ENCODE measurements around the gene MPG.
"Not testable (repeated sequence)": the region's sequence is repeated elsewhere in the genome, so short reads cannot be mapped to it uniquely, and the experiment has no call there.

MPG gene, protein sequence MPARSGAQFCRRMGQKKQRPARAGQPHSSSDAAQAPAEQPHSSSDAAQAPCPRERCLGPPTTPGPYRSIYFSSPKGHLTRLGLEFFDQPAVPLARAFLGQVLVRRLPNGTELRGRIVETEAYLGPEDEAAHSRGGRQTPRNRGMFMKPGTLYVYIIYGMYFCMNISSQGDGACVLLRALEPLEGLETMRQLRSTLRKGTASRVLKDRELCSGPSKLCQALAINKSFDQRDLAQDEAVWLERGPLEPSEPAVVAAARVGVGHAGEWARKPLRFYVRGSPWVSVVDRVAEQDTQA

DNA sequence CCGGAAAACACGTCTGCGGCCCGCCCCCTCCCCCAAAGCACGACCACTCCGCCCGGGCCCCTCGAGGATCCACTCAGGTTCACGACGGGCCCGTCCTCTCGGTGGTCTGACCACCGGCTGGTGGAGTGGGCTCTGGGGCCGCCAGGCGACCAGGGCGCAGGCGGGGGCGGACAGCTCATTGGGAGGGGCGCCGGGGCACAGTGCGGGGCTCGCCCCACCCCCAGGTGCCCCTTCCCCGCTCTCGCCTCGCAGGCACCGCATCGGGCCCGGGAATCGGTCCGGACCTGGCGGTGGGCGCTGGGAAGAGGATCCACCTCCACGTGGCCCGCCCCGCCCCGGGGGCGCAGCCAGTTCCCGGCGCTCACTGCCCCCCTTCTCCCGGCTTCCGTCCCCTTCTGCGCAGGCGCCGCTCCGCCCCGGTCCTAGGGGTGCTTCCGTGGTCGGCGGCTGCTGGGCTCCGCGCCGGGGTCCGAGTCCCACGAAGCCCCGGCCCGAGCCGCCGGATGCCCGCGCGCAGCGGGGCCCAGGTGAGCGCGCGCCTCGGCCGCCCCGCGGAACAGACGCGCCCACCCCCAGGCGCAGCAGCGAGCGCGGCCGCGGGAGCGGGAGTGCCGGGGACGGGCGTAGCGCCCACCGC is at the start of gene MPG:
Gene MPG (plus strand): TSS at position 419 of the 637 bp plus-strand sequence. CDS start 85 bp downstream, at position 504.
- H3K4me3 ChIP-seq (replicated peaks; ENCODE audit: low read depth, low read length), result peak within 1 kb of the TSS; percentile 67
- DNase-seq (ENCODE audit: low read depth), result peak; percentile 77
- TF ChIP-seq, protein P1, sequence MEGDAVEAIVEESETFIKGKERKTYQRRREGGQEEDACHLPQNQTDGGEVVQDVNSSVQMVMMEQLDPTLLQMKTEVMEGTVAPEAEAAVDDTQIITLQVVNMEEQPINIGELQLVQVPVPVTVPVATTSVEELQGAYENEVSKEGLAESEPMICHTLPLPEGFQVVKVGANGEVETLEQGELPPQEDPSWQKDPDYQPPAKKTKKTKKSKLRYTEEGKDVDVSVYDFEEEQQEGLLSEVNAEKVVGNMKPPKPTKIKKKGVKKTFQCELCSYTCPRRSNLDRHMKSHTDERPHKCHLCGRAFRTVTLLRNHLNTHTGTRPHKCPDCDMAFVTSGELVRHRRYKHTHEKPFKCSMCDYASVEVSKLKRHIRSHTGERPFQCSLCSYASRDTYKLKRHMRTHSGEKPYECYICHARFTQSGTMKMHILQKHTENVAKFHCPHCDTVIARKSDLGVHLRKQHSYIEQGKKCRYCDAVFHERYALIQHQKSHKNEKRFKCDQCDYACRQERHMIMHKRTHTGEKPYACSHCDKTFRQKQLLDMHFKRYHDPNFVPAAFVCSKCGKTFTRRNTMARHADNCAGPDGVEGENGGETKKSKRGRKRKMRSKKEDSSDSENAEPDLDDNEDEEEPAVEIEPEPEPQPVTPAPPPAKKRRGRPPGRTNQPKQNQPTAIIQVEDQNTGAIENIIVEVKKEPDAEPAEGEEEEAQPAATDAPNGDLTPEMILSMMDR (IDR thresholded peaks at IDR 0.05; ENCODE audit: low read length, missing control alignments), result no peak

DNA sequence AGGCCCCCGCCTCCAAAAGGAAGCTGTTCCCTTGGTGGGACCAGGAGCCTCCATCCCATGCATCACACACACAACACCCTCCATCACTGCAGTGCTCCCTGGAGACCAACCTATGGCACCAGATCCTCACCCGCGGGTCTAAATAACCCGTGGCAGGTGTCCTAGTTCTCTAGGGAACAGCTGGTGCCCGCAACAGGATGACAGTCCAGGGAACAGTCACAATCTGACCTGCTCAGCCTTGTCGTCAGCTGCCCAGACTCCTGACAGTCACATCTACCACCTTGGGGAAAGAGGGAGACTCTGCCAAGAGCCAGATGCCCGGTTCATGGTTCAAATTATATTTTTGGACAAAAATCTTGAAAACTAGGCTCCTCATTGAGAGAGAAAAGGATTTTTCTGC is 47.4 kb upstream of the MPG start:
- not testable (repeated sequence) for H3K4me3 ChIP-seq (replicated peaks; ENCODE audit: low read depth, low read length); DNase-seq (ENCODE audit: low read depth)

DNA sequence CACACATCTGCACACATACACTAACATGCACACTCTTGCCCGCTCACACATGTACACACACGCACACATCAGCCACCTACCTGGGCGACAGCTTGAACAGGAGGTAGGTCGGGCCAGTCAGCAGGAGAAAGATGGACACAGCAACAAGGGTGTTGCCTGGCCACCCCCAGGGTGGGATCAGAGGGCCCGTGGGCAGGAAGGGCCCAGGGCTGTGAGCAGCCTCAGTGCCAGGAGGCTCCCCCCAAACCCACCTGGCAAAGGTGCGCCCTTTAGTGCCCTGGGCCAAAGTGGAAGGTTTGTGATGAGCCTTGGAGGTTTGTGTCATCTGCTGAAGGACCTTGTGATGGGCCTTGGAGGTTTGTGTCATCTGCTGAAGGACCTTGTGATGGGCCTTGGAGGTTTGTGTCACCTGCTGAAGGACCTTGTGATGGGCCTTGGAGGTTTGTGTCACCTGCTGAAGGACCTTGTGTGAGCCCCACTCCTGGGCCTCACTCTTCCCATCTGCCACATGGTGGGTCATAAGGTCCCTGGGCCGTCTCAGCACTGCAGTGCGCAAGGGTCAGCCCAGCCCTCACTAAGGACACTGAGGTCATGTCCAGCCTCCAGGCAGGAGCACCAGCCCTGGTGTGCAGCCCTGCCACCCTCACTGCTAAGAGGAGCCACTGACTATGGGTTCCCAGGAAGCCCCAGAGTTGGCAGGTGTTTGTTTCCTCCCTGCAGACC is 44.7 kb upstream of the MPG start:
- not testable (repeated sequence) for DNase-seq (ENCODE audit: low read depth); H3K4me3 ChIP-seq (replicated peaks; ENCODE audit: low read depth, low read length)

DNA sequence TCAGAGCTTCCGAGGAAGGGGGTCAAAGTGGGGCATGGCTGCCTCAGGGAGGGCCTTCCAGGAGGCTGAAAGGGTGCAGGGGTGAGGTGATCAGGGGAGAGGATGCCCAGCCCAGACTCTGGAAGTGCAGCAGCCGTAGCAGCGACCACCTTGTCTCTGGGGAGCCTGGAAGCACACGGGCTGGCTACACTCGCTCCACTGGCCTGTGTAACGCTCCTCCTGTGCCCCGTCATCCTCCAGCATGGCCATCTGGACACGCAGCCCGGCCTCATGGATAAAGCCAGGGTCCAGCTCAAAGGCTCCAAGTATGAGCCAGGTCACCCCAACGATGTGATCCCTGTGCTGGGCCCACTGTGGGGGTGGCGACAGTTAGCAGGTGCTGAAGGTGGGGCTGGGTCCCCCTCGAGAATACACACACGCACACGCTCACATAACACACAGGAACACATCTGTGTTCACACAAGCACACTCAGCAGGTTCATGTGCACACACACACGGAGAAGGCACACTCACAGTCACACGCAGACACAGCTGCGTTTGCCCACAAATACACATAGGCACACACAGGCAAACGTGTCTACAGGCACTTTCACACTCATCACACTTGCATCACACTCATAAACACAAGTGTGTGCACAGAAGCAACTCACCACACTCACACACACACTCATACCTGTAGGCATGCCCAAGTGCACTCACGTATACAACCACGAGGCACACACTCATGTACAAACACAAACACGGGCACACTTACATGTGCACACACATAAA is 44.0 kb upstream of the MPG start:
- TF ChIP-seq, protein P1 (IDR thresholded peaks at IDR 0.05; ENCODE audit: low read length, missing control alignments), result no peak
- no peak overlapping the region for H3K4me3 ChIP-seq (replicated peaks; ENCODE audit: low read depth, low read length)
- DNase-seq (ENCODE audit: low read depth), result no peak

DNA sequence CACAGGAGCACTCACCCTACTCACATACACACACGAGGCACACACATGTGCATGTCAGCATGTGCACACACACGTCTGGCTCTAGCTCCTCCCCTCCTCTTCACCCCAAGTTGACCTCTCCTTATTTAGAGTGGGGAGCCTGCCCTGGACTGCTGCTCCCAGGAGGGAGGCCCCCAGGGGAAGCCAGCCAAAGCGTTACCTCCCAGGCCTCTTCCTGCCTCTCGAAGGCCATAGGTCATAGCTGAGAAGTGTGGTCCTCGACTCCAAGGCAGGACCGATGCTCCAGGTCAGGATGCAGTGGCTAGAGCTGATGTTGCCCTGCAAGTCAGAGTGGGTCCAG is 43.4 kb upstream of the MPG start:
- no peak overlapping the region for H3K4me3 ChIP-seq (replicated peaks; ENCODE audit: low read depth, low read length)
- TF ChIP-seq, protein P1 (IDR thresholded peaks at IDR 0.05; ENCODE audit: low read length, missing control alignments), result no peak
- DNase-seq (ENCODE audit: low read depth), result no peak

DNA sequence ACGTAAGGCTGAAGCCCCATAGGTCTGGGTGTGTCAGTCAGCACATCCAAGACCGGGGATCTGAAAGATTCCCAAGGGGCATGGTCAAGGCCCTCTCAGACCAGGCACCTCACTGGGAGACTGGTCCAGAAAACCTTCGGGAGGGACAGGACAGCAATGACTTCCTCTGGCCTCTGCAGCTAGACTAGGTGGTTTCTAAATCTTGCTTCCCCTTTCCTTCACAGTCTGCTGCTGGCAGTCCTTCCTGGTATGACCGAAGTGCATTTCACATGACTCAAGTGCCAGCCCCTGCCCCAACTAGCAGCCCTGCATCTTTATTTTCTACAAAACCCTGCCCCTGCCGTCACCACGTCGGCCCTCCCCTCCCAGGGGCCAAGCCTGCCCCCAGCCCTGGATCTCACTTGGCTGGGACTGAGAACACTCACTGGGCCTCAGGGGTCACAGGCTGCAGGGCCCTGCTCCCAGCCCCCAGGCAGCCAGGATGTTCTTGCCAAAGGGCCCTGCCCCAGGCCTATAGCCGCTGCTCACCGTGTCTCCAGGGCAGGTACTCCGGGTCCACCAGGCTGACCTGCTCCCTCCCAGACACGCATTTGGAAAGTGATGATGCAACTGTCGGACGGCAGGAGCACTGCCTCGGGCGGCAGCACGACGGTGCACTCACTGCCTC is 42.9 kb upstream of the MPG start:
- TF ChIP-seq, protein P1 (IDR thresholded peaks at IDR 0.05; ENCODE audit: low read length, missing control alignments), result no peak
- DNase-seq (ENCODE audit: low read depth), result no peak
- no peak overlapping the region for H3K4me3 ChIP-seq (replicated peaks; ENCODE audit: low read depth, low read length)

DNA sequence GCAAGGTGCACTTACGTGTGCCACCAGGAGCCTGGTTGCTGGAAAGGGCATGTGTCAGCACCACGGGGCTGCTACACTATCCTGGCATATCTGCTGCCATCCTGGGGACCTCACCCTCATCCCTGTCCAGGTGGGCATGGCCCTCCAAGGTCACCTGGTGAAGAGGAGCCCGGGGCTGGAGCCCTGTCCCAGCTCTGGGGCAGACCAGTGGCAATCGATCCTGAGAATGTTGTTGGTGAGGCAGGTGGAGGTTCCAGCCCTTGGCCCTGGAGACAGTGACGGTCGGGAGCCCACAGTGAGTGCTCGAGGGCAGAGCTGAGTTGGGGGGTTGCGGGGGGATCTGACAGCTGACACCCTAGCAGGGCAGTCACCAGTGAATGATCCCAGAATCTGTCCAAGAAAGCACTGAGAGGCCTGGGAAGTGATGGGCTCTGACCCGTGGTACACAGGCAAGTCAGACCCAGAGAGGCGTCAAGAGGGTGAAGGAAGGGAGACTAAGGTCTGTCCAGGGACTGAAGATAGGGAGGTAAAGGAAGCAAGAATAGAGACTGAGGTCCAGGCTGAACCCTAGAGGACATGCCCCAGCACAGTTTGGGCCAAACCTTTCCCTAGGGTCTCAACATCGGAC is 42.2 kb upstream of the MPG start:
- TF ChIP-seq, protein P1 (IDR thresholded peaks at IDR 0.05; ENCODE audit: low read length, missing control alignments), result no peak
- no peak for DNase-seq (ENCODE audit: low read depth)
- H3K4me3 ChIP-seq (replicated peaks; ENCODE audit: low read depth, low read length), result no peak overlapping the region
